OCI-LY7 (cell line): ENCODE measurements around the gene CD207. TPM values are rescaled to one million over a fixed set of nuclear protein-coding genes. Genes with fewer than 3 reads are reported as not detected.

Source experiments
- BruUV-seq: library from RNA; stranded (reverse); fragments of 400-500 nt; replicated peaks from 2 replicates; lab custom pipeline; 2021; lab: Mats Ljungman, UMichigan
- CTCF ChIA-PET: fragments of 300-600 bp; sonication (Branson Sonifier 250); formaldehyde crosslinking; loops from one replicate; lab custom pipeline; 2022; ENCODE audit warnings: antibody characterized with exemption; ENCODE audit not compliant: unreplicated experiment; lab: Charles Lee
- POLR2A ChIA-PET: fragments of 300-600 bp; sonication (Branson Sonifier 250); formaldehyde crosslinking; loops from one replicate; lab custom pipeline; 2022; ENCODE audit warnings: antibody characterized with exemption; lab: Charles Lee
- DNase-seq: peaks from one replicate; pipeline ENCODE4 v3.0.0-alpha.2; 2015; ENCODE audit warnings: low spot score
- H2AFZ ChIP-seq: fragments of 200-600 bp; sonication (generic), shearing (Covaris generic); 2 replicates; pipeline ENCODE4 v1.6.1; 2014; ENCODE audit warnings: mild to moderate bottlenecking, antibody characterized with exemption, low read length, moderate library complexity
- H3K27ac ChIP-seq: fragments of 200-600 bp; sonication (generic); 2 replicates; pipeline ENCODE4 v1.5.1; 2014; ENCODE audit warnings: mixed run types, low read depth, mild to moderate bottlenecking, moderate library complexity, low read length, inconsistent platforms; ENCODE audit not compliant: poor library complexity, severe bottlenecking
- H3K36me3 ChIP-seq: fragments of 200-600 bp; sonication (generic); 2 replicates; pipeline ENCODE4 v1.6.1; 2014; ENCODE audit warnings: mild to moderate bottlenecking, antibody characterized with exemption, low read length, moderate library complexity, mixed read lengths; ENCODE audit not compliant: insufficient read depth
- H3K4me1 ChIP-seq: fragments of 200-600 bp; sonication (generic); 2 replicates; pipeline ENCODE4 v1.5.1; 2014; ENCODE audit warnings: mild to moderate bottlenecking, low read length; ENCODE audit not compliant: insufficient read depth, poor library complexity, severe bottlenecking
- H3K4me2 ChIP-seq: fragments of 200-600 bp; sonication (generic); 2 replicates; pipeline ENCODE4 v1.6.1; 2014; ENCODE audit warnings: mild to moderate bottlenecking, low read length
- H3K4me3 ChIP-seq: fragments of 200-600 bp; sonication (generic); 2 replicates; pipeline ENCODE4 v1.5.1; 2014; ENCODE audit warnings: mild to moderate bottlenecking, low read depth, low read length; ENCODE audit not compliant: poor library complexity, severe bottlenecking
- H3K79me2 ChIP-seq: fragments of 200-600 bp; sonication (generic); 2 replicates; pipeline ENCODE4 v1.6.1; 2016; ENCODE audit warnings: low read depth, mild to moderate bottlenecking, low read length, moderate library complexity, mixed read lengths; ENCODE audit not compliant: insufficient read depth
- H3K9me2 ChIP-seq: fragments of 200-600 bp; sonication (generic); 2 replicates; pipeline ENCODE4 v1.6.1; 2016; ENCODE audit warnings: mild to moderate bottlenecking, low read length, mixed read lengths; ENCODE audit not compliant: insufficient read depth
- H3K9me3 ChIP-seq: fragments of 200-600 bp; sonication (generic); 2 replicates; pipeline ENCODE4 v1.6.1; 2014; ENCODE audit warnings: mild to moderate bottlenecking, mixed run types, low read length, mixed read lengths
- H4K20me1 ChIP-seq: fragments of 200-600 bp; sonication (generic); 2 replicates; pipeline ENCODE4 v1.6.1; 2014; ENCODE audit warnings: mild to moderate bottlenecking, antibody characterized with exemption, low read length, moderate library complexity, mixed read lengths; ENCODE audit not compliant: insufficient read depth
- CTCF ChIP-seq: fragments of 200-600 bp; sonication (generic); conservative IDR thresholded peaks from 2 replicates; pipeline ENCODE4 v1.5.1; 2014; ENCODE audit warnings: mild to moderate bottlenecking, antibody characterized with exemption, low read length, moderate library complexity, mixed read lengths
- EZH2phosphoT487 ChIP-seq: fragments of 200-600 bp; sonication (generic); IDR thresholded peaks from 2 replicates; pipeline ENCODE4 v1.6.1; 2018; ENCODE audit warnings: low read depth, borderline replicate concordance, mild to moderate bottlenecking, mixed run types, antibody characterized with exemption, low read length, moderate library complexity, mixed read lengths
- intact Hi-C: fragments of 100-400 bp; cut with micrococcal nuclease; formaldehyde crosslinking; loops from one replicate; pipeline ENCODE4 v1.10.0; 2022; ENCODE audit not compliant: unreplicated experiment
- small RNA-seq: library from RNA; depleted of rRNA; stranded (forward); fragments of <200 nt; gene quantifications from one replicate; pipeline ENCODE3, GENCODE V24; 2014
- total RNA-seq, 2 experiments: library from RNA; depleted of rRNA in 1 of 2; stranded (reverse); fragments of >200 nt in 1 of 2; shearing (Covaris generic) in 1 of 2; gene quantifications; 2 replicates each; pipeline ENCODE4 v1.2.3, GENCODE V29; 2014 to 2022

CD207 gene
- total RNA-seq, 2 experiments from 2014 or later: not detected

GRCh38 chr2:70784320-70784719 lies 51.3 kb downstream of the CD207 start:
- no TSS peak for BruUV-seq
- H3K9me3 ChIP-seq: no peaks in the 10 kb centered on the region
- TF ChIP-seq EZH2phosphoT487 (no peak), CTCF (no peak)
- no peaks in the 10 kb centered on the region for H3K4me1 ChIP-seq
- H3K27ac ChIP-seq: no peak overlapping the region
- no peak overlapping the region for H3K4me2 ChIP-seq
- H3K4me3 ChIP-seq: no peak overlapping the region
- ChIA-PET POLR2A (interaction anchor here (0.6 kb wide), 2 partner anchors 101 to 1429 kb away, joined by 3 to 5 read pairs; no protein-coding TSS in a partner anchor), CTCF (no interaction called here)
- no peaks in the 10 kb centered on the region for H4K20me1 ChIP-seq
- intact Hi-C loops: no loop called here
- no peak overlapping the region for H2AFZ ChIP-seq
- no peaks in the 10 kb centered on the region for H3K79me2 ChIP-seq
- no peak for DNase-seq
- no peaks in the 10 kb centered on the region for H3K9me2 ChIP-seq
- no peaks in the 10 kb centered on the region for H3K36me3 ChIP-seq

Small RNAs within 50 kb of the gene (small RNA-seq; reads per million reads assigned to genes)
- gene HMGN2P21: not detected

Other genes starting within 250 kb of the CD207 start
- not detected in 2 replicates for gene ADD2, start 67.6 kb downstream of the CD207 start, total RNA-seq (2014; rRNA removed; shearing (Covaris generic))
- not detected in 2 replicates for gene ADD2, start 67.6 kb downstream of the CD207 start, total RNA-seq (2022)
- gene FIGLA, start 45.2 kb downstream of the CD207 start, total RNA-seq (2014; rRNA removed; shearing (Covaris generic)): not detected in 2 replicates
- not detected in 2 replicates for gene FIGLA, start 45.2 kb downstream of the CD207 start, total RNA-seq (2022)
- gene CLEC4F, start 15.2 kb downstream of the CD207 start, total RNA-seq (2014; rRNA removed; shearing (Covaris generic)): not detected in 2 replicates
- not detected in 2 replicates for gene CLEC4F, start 15.2 kb downstream of the CD207 start, total RNA-seq (2022)
- gene VAX2, start 64.8 kb upstream of the CD207 start, total RNA-seq (2014; rRNA removed; shearing (Covaris generic)): not detected in 2 replicates
- gene VAX2, start 64.8 kb upstream of the CD207 start, total RNA-seq (2022): not detected in 2 replicates
- not detected in 2 replicates for gene ATP6V1B1, start 100.1 kb upstream of the CD207 start, total RNA-seq (2014; rRNA removed; shearing (Covaris generic))
- gene ATP6V1B1, start 100.1 kb upstream of the CD207 start, total RNA-seq (2022): not detected in 2 replicates
- gene ANKRD53, start 142.8 kb upstream of the CD207 start, total RNA-seq (2014; rRNA removed; shearing (Covaris generic)): not detected in 2 replicates
- not detected in 2 replicates for gene ANKRD53, start 142.8 kb upstream of the CD207 start, total RNA-seq (2022)
- 26.7 and 34.5 TPM in 2 replicates for gene TEX261, start 159.1 kb upstream of the CD207 start, total RNA-seq (2014; rRNA removed; shearing (Covaris generic))
- gene TEX261, start 159.1 kb upstream of the CD207 start, total RNA-seq (2022): 45.8 and 57.7 TPM in 2 replicates
- 79.7 and 97.8 TPM in 2 replicates for gene NAGK, start 232.8 kb upstream of the CD207 start, total RNA-seq (2014; rRNA removed; shearing (Covaris generic))
- 211 and 221 TPM in 2 replicates for gene NAGK, start 232.8 kb upstream of the CD207 start, total RNA-seq (2022)